ENCODE measurements around the gene DSN1.

Gene DSN1

DNA sequence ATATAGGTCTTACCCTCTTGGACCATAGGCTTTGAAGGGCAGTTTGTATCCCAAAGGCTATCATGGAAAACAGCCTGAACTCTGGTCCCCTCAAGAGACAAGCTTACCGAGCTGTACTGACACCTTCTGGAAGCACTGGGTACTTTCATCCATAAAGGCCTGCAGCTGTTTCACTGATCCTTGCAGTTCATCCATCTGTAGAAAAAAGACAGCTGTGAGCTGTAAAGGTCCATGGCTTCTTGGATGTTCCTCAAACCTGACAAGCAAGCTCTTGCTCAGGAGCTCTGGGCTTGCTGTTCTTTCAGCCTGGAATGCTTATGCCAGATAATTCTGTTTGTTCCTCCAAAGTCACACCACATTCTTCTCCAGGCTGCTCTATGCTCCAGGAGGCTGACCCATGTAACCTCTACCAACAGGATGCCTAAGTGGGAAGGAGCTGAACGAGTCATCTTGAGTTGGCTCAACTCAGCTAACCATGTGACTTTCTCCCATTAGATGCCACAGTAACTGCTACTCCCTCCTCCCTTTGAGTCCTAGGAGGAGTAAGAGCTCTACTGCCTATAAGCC, 18.8 kb downstream of the DSN1 start:
- DNase-seq (ENCODE audit: low read depth): peak; percentile 56

DNA sequence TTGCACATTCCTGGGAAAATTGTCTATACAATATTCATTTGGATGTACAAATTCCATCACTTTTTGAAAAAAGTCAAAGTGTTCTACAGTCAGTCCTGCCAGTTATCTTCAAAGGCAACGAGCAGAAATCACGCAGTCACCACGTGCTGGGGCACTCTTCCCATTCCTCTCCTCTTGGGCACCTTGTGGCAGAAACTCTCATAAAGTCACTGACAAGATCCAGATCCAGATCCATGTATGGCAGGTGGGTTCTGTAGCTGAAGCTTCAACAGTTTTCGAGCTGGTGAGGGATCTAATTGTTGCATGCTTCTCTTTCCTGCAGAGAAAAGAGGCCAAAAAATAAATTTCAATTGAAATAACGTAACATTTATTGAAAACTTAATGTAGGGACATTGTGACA, 21.0 kb downstream of the DSN1 start:
- no peak for DNase-seq (ENCODE audit: low read depth)

- DNase-seq (ENCODE audit: low read depth): peak; percentile 79
Measured at GRCh38 chr20:36745927-36746659, 27.5 kb downstream of the DSN1 start, which contains the start of gene NDRG3. Gene NDRG3 (minus strand): TSS chr20:36746090. CDS start chr20:36721735, 24,355 bp downstream.

DNA sequence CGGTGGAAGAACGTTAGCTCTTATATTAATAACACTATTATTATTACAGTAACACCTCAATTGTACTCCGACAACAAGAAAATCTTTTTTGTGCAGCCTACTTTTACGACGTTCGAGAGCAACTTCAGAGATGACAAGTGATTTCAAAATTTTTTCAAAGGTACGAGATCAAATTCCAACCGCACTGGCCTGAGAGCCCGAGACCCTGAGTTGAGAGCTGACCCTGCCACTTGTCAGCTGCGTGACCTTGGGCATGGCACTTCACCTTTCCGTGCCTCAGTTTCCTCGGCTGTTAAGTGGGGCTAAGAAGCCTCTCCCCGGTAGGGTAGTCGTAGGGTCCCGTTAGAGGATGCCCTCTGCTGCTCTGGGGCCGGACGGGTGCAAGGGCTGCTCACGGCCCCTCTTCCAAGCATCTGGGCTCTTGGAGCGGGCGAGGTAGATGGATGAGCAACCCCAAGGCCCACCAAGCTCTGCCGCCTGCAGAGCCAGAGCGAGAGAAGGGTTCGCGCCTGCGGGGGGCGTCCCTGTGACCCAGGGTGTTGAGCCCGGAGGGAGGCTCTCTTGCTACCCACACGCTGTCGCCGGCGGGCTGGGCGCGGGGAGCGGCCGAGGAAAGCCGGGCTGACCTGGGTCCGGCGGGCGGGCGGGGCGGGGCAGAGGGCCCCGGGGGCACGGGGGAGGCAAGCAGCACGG, 28.2 kb downstream of the DSN1 start:
- no peak for DNase-seq (ENCODE audit: low read depth)

DNA sequence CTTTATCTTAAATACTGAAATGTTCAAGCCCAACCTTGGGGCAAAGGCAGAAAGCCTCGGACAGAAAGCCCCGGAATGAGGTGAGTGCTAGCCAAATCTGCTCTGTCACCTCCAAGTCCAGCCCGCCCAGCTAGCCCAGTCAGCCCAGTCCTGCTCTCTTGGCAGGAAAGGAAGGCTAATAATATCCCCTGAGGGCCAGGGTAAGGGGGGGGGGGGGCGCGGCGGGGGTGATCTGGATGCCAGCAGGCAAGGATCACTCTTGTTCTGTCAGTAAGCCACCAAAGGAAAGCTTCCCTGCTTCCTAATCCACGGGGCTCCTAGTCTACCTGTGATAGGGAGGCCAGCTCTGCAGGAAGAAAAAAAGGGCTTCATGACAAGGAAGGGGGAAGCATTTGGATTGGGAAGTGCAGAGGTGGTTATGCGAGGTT, 28.8 kb downstream of the DSN1 start:
- no peak for DNase-seq (ENCODE audit: low read depth)

DNA sequence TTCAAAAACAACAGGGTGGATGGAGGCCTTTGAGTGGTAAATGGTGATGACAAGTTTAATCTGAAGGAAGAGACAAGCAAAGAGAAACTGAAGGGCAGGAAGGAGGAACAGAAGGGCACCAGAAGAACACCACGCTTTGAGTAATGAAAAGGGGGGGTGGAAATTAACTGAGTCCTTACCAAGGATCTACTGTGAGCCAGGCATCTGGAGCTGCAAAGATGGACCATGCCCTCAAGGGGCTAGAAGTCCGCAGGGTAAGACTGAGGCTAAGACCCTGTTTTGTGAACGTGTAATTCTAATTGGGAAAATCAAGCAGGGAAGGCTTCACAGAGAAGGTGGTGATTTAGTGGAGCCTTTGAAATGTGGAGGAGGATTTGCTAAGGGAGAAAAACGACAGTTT, 29.3 kb downstream of the DSN1 start:
- DNase-seq (ENCODE audit: low read depth): no peak

GRCh38 chr20:36742558-36742957, 31.0 kb downstream of the DSN1 start:
- no peak for DNase-seq (ENCODE audit: low read depth)

- DNase-seq (ENCODE audit: low read depth): no peak
Measured at GRCh38 chr20:36741072-36741471, 32.5 kb downstream of the DSN1 start.

DNA sequence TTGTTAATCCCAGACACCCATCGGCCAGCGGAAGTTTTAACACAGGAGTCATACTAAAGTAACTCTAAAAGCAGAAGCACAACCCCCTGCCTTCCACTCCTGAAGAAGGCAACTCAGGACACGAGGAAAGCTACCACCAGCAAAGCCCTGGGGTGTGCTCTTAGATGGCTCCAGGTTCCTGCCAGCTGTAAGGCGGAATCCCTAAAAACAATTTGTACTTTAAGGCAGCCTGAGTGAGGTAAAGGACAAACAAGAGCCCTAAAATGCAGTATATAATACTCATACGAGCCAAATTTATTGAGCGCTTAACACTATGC, 36.4 kb downstream of the DSN1 start:
- no peak for DNase-seq (ENCODE audit: low read depth)

DNA sequence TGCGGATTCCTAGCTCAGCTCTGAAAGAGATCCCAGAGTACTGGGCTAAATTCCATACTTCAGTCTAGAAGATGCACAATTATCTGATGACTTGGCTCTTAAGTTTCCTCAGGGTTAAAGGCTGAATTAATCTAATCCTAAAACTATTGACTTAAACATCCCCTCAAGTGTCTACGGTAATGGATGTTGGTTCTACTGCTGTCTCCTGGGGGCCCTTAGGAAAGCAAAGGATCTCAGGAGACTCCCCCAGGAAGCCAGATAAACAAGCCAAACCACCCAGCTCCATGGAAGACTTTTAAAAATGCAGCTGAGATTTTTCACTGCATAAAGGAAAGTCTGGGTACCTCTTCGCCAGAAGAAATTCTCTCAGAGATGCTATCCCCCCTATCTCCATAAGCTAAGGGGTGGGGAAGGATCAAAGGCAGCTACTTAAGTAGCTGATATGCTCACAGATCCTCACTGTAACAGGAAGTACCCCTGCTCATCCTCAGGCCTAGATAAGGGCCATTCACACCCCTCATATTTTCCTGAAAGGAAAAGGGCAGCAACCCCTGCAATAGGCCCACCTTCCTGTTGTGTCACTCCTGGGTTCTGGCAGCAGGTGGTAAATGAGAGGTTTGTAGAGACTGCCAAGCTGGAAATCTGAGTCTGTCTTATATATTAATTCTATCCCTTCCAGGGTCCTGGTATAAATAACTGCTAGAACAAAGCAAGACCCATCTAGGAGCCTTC, 36.9 kb downstream of the DSN1 start:
- no peak for DNase-seq (ENCODE audit: low read depth)

- DNase-seq (ENCODE audit: low read depth): no peak
Measured at GRCh38 chr20:36732456-36732855, 41.1 kb downstream of the DSN1 start.

- DNase-seq (ENCODE audit: low read depth): no peak
Measured at GRCh38 chr20:36728986-36729385, 44.6 kb downstream of the DSN1 start.

DNA sequence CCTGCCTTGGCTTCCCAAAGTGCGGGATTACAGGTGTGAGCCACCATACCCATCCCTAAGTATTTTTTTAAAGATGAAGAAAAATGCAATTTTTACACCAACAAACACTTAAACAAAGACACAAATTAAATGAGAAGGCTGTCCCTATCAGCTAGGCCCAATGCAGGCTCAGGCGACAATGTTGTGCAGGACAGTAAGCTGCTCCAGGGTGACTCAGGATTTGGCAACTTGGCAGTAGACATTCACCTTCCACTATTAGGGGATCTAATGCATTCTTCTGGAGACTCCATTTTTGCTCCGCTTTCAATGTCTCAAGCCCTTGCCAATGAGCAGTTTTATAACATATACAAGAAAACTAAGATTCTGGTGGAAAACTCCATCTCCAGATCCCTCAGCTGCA, 47.4 kb downstream of the DSN1 start:
- no peak for DNase-seq (ENCODE audit: low read depth)

- no peak for DNase-seq (ENCODE audit: low read depth)
Measured at GRCh38 chr20:36720510-36720909, 53.1 kb downstream of the DSN1 start.

- DNase-seq (ENCODE audit: low read depth): no peak
Measured at GRCh38 chr20:36717657-36718056, 55.9 kb downstream of the DSN1 start.

GRCh38 chr20:36717021-36717420, 56.5 kb downstream of the DSN1 start:
- no peak for DNase-seq (ENCODE audit: low read depth)

- DNase-seq (ENCODE audit: low read depth): no peak
Measured at GRCh38 chr20:36712775-36713174, 60.8 kb downstream of the DSN1 start.

DNA sequence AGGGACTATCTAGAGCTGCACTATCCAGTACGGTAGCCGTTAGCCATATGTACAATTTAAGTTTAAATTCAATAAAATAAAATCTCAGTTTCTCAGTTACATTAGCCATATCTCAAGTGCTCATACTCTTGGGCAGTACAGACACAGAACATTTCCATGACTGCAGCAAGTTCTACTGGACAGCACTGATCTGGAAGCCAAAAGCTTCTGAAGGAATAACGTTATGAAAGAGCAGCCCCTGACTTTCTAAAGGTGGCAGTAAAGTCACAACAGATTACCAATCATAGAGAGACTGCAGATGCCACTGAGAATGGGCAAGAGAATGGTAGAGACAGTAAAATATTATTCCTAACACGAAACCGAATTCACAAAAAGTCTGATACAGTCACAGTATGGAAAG, 64.4 kb downstream of the DSN1 start:
- no peak for DNase-seq (ENCODE audit: low read depth)

DNA sequence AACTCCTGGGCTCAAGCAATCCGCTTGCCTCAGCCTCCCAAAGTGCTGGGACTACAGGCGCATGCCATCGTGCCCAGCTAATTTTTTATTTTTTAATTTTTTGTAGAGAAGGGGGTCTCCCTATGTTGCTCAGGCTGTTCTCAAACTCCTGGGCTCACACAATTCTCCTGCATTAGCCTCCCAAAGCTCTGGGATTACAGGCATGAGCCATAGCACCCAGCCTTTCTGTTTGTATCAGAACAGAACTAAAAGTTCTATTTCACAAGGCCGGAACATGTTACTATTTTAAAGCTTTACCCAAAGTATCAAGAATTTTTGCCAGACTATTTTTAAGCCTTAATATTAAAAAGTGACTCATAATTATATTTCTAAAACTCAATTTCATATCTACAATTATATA, 70.0 kb downstream of the DSN1 start:
- no peak for DNase-seq (ENCODE audit: low read depth)

Data from GM04504 (cell line).